SK-N-SH (cell line): Measurements from ENCODE around the gene MCRS1. TPM values are rescaled to one million over a fixed set of nuclear protein-coding genes. Genes with fewer than 3 reads are reported as not detected.

Experiments used
- CTCF ChIA-PET: fragments of 300-600, 350-600 bp; formaldehyde crosslinking; extraction: SDS; loops from one replicate; lab custom pipeline; 2021; lab: Yijun Ruan, JAX
- POLR2A ChIA-PET: fragments of 350-600 bp; sonication (Branson Sonifier 250); formaldehyde crosslinking; extraction: SDS; loops from one replicate; lab custom pipeline; 2020; ENCODE audit warnings: antibody characterized with exemption, inconsistent platforms; lab: Yijun Ruan, JAX
- DNase-seq: peaks from one replicate; pipeline ENCODE4 v3.0.0; 2012
- H2AFZ ChIP-seq: fragments of 200-600 bp; sonication (generic); 2 replicates; pipeline ENCODE4 v1.8.1; 2016; ENCODE audit warnings: antibody characterized with exemption, mild to moderate bottlenecking, low read depth
- H3F3A ChIP-seq: fragments of 200-600 bp; sonication (generic); replicated peaks from 2 replicates; pipeline ENCODE3; 2016; ENCODE audit warnings: antibody characterized with exemption, mild to moderate bottlenecking; ENCODE audit not compliant: insufficient read depth
- H3K27ac ChIP-seq, 2 experiments: fragments of 200-500 bp in 1 of 2; fragments of 200-600 bp in 1 of 2; sonication (Bioruptor generic) in 1 of 2; sonication (generic), shearing (Covaris generic) in 1 of 2; 2 replicates each; pipeline versions ENCODE4 v1.5.1 to v1.6.1; 2014 to 2016; ENCODE audit warnings: low read depth in 2 of 2, inconsistent platforms in 1 of 2, low read length in 1 of 2, mild to moderate bottlenecking in 1 of 2, mixed read lengths in 1 of 2
- H3K27me3 ChIP-seq: fragments of 200-600 bp; sonication (generic), shearing (Covaris generic); 2 replicates; pipeline ENCODE4 v1.6.1; 2016; ENCODE audit warnings: mixed run types; ENCODE audit not compliant: insufficient read depth
- H3K36me3 ChIP-seq, 2 experiments: fragments of 200-500 bp in 1 of 2; fragments of 200-600 bp in 1 of 2; sonication (Bioruptor generic) in 1 of 2; sonication (generic) in 1 of 2; replicated peaks in 1 of 2; 2 replicates each; pipeline versions ENCODE3 to v1.5.1; 2014 to 2016; ENCODE audit warnings: low read length in 1 of 2, mild to moderate bottlenecking in 1 of 2; ENCODE audit not compliant: insufficient read depth in 2 of 2, control insufficient read depth in 1 of 2
- H3K4me1 ChIP-seq, 2 experiments: fragments of 200-500 bp in 1 of 2; fragments of 200-600 bp in 1 of 2; sonication (Bioruptor generic) in 1 of 2; sonication (generic), shearing (Covaris generic) in 1 of 2; 2 replicates each; pipeline versions ENCODE4 v1.5.1 to v1.6.1; 2014 to 2016; ENCODE audit warnings: low read depth in 1 of 2, low read length in 1 of 2, mixed run types in 1 of 2; ENCODE audit not compliant: insufficient read depth in 2 of 2, control insufficient read depth in 1 of 2
- H3K4me2 ChIP-seq: fragments of 200-600 bp; sonication (generic), shearing (Covaris generic); 2 replicates; pipeline ENCODE4 v1.6.1; 2017; ENCODE audit warnings: mixed run types
- H3K4me3 ChIP-seq, 2 experiments: fragments of 200-500 bp in 1 of 2; fragments of 200-600 bp in 1 of 2; sonication (Bioruptor generic) in 1 of 2; sonication (generic), shearing (Covaris generic) in 1 of 2; 2 replicates each; pipeline versions ENCODE4 v1.5.1 to v1.8.1; 2014 to 2016; ENCODE audit warnings: low read depth in 2 of 2, inconsistent platforms in 1 of 2, low read length in 1 of 2, mild to moderate bottlenecking in 1 of 2, mixed read lengths in 1 of 2, moderate library complexity in 1 of 2
- H3K79me2 ChIP-seq: fragments of 200-600 bp; sonication (generic); 2 replicates; pipeline ENCODE4 v1.8.1; 2017; ENCODE audit warnings: mild to moderate bottlenecking; ENCODE audit not compliant: insufficient read depth
- H3K9ac ChIP-seq: fragments of 200-600 bp; sonication (generic); 2 replicates; pipeline ENCODE4 v1.6.1; 2017; ENCODE audit warnings: mixed run types
- H3K9me2 ChIP-seq: fragments of 200-600 bp; sonication (generic); 2 replicates; pipeline ENCODE4 v1.6.1; 2017; ENCODE audit warnings: mixed run types
- H3K9me3 ChIP-seq: fragments of 200-600 bp; sonication (generic); 2 replicates; pipeline ENCODE4 v1.6.1; 2017; ENCODE audit warnings: mixed run types, mild to moderate bottlenecking, moderate library complexity
- H4K20me1 ChIP-seq: fragments of 200-600 bp; sonication (generic); 2 replicates; pipeline ENCODE4 v1.6.1; 2017; ENCODE audit warnings: mild to moderate bottlenecking, mixed run types; ENCODE audit not compliant: insufficient read depth
- GATA2 ChIP-seq: sonication (generic); formaldehyde crosslinking; IDR thresholded peaks from 2 replicates; pipeline ENCODE4 v1.5.0; 2020; ENCODE audit warnings: mild to moderate bottlenecking, missing genetic modification reagents
- JUND ChIP-seq: IDR thresholded peaks from 2 replicates; pipeline ENCODE4 v1.4.0; 2012
- NFIC ChIP-seq: IDR thresholded peaks from 2 replicates; pipeline ENCODE4 v1.4.0; 2012; ENCODE audit warnings: borderline replicate concordance
- SIN3A ChIP-seq: IDR thresholded peaks from 2 replicates; pipeline ENCODE4 v1.6.1; 2012; ENCODE audit warnings: low read depth, mild to moderate bottlenecking, low read length, moderate library complexity, borderline replicate concordance
- SMC3 ChIP-seq: IDR thresholded peaks from 2 replicates; pipeline ENCODE4 v1.6.1; 2012; ENCODE audit warnings: low read depth, low read length, improper control_type of control experiment
- WGBS: methylation state at CpG from one replicate; pipeline ENCODE4 v1.1.6; 2017; ENCODE audit warnings: low lambda C conversion rate; 5-methylcytosine and 5-hydroxymethylcytosine counted together
- polyA plus RNA-seq, 3 experiments: library from polyadenylated mRNA; depleted of rRNA; stranded (reverse); fragments of >200 nt; gene quantifications; 2 replicates each; pipeline ENCODE4 v1.2.3, GENCODE V29; 2012
- TF ChIP-seq, protein P1 (sequence below): fragments of 150-350 bp; IDR thresholded peaks from 2 replicates; pipeline ENCODE4 v1.6.1; 2017; ENCODE audit warnings: antibody characterized with exemption, low read length, low read depth, borderline replicate concordance
- TF ChIP-seq, protein P2 (sequence below): IDR thresholded peaks from 2 replicates; pipeline ENCODE4 v1.4.0; 2012; ENCODE audit warnings: low read depth, borderline replicate concordance
- TF ChIP-seq, protein P3 (sequence below): IDR thresholded peaks from 2 replicates; pipeline ENCODE4; 2012

Gene MCRS1
- polyA plus RNA-seq, 1 of the 3 experiments (the other 2 are of a cell fraction) = 107 TPM

GRCh38 chr12:49542592-49543160 lies 25.3 kb downstream of the MCRS1 start:
- Histone ChIP-seq H3K79me2 (no peaks in the 10 kb centered on the region), H3K9ac (no peak overlapping the region), H3K4me3 (no peak overlapping the region), H3K27me3 (no peaks in the 10 kb centered on the region), H3K27ac (no peak overlapping the region), H3F3A (no peaks in the 10 kb centered on the region), H3K9me3 (no peaks in the 10 kb centered on the region), H3K36me3 (no peaks in the 10 kb centered on the region), H4K20me1 (no peaks in the 10 kb centered on the region), H3K4me2 (no peak overlapping the region), H3K4me1 (peaks cover 0 to 8% of the 10 kb centered on the region in 2 experiments; a peak in 1 of 4 replicates), H2AFZ (no peak overlapping the region), H3K9me2 (no peaks in the 10 kb centered on the region)
- WGBS = 88% methylated on average over 7 of the region's 15 CpGs
- CTCF ChIA-PET = interaction anchor here (0.9 to 1.5 kb wide), 2 partner anchors 10 to 38 kb away, joined by 3 to 5 read pairs; no protein-coding TSS in a partner anchor
- POLR2A ChIA-PET = interaction anchor here (1.2 kb wide), 1 partner anchor 12 kb away, joined by 3 read pairs; no protein-coding TSS in a partner anchor
- DNase-seq = no peak
- TF ChIP-seq JUND (no peak), SMC3 (no peak), NFIC (no peak)
- TF ChIP-seq, protein P1, sequence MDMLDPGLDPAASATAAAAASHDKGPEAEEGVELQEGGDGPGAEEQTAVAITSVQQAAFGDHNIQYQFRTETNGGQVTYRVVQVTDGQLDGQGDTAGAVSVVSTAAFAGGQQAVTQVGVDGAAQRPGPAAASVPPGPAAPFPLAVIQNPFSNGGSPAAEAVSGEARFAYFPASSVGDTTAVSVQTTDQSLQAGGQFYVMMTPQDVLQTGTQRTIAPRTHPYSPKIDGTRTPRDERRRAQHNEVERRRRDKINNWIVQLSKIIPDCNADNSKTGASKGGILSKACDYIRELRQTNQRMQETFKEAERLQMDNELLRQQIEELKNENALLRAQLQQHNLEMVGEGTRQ = no peak

GRCh38 chr12:49541911-49542505 lies 25.9 kb downstream of the MCRS1 start:
- CTCF ChIA-PET = interaction anchor here (0.6 to 1.5 kb wide), 2 partner anchors 10 to 12 kb away, joined by 3 to 5 read pairs; no protein-coding TSS in a partner anchor
- H3K27me3 ChIP-seq = no peaks in the 10 kb centered on the region

More at GRCh38 chr12:49541911-49542505, 25.9 kb downstream of the MCRS1 start:
- no peaks in the 10 kb centered on the region for H3F3A ChIP-seq
- WGBS = 88% methylated on average over 7 of the region's 7 CpGs
- no peaks in the 10 kb centered on the region for H4K20me1 ChIP-seq
- POLR2A ChIA-PET = interaction anchor here (1.2 kb wide), 1 partner anchor 12 kb away, joined by 3 read pairs; no protein-coding TSS in a partner anchor
- H3K9me3 ChIP-seq = no peaks in the 10 kb centered on the region
- no peak overlapping the region for H3K4me2 ChIP-seq
- H3K4me1 ChIP-seq = peaks cover 0 to 11% of the 10 kb centered on the region in 2 experiments; a peak in 1 of 4 replicates
- H3K9ac ChIP-seq = no peak overlapping the region
- TF ChIP-seq SMC3 (no peak), SIN3A (no peak), GATA2 (no peak)
- TF ChIP-seq, protein P2, sequence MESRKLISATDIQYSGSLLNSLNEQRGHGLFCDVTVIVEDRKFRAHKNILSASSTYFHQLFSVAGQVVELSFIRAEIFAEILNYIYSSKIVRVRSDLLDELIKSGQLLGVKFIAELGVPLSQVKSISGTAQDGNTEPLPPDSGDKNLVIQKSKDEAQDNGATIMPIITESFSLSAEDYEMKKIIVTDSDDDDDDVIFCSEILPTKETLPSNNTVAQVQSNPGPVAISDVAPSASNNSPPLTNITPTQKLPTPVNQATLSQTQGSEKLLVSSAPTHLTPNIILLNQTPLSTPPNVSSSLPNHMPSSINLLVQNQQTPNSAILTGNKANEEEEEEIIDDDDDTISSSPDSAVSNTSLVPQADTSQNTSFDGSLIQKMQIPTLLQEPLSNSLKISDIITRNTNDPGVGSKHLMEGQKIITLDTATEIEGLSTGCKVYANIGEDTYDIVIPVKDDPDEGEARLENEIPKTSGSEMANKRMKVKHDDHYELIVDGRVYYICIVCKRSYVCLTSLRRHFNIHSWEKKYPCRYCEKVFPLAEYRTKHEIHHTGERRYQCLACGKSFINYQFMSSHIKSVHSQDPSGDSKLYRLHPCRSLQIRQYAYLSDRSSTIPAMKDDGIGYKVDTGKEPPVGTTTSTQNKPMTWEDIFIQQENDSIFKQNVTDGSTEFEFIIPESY = no peak
- TF ChIP-seq, protein P3, sequence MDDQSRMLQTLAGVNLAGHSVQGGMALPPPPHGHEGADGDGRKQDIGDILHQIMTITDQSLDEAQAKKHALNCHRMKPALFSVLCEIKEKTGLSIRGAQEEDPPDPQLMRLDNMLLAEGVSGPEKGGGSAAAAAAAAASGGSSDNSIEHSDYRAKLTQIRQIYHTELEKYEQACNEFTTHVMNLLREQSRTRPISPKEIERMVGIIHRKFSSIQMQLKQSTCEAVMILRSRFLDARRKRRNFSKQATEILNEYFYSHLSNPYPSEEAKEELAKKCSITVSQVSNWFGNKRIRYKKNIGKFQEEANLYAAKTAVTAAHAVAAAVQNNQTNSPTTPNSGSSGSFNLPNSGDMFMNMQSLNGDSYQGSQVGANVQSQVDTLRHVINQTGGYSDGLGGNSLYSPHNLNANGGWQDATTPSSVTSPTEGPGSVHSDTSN = no peak
- no peaks in the 10 kb centered on the region for H3K79me2 ChIP-seq
- no peak overlapping the region for H3K4me3 ChIP-seq
- H3K36me3 ChIP-seq = no peaks in the 10 kb centered on the region
- no peaks in the 10 kb centered on the region for H3K9me2 ChIP-seq
- no peak overlapping the region for H3K27ac ChIP-seq
- H2AFZ ChIP-seq = no peak overlapping the region
- DNase-seq = peak; percentile 27
